Neuronal stem cell (in vitro differentiated cells): ENCODE results near the gene RAB3GAP1.

ENCODE experiments used
- DNase-seq: peaks from one replicate; pipeline ENCODE4 v3.0.0-alpha.2; 2013; ENCODE audit warnings: low spot score
- H2AFZ ChIP-seq: one replicate; pipeline ENCODE4 v1.6.1; 2013; ENCODE audit warnings: mild to moderate bottlenecking, low read length, inconsistent platforms
- H2AK5ac ChIP-seq: 2 replicates; pipeline ENCODE4 v1.6.1; 2013; ENCODE audit warnings: low read depth, mild to moderate bottlenecking, inconsistent platforms, low read length, moderate library complexity, mixed read lengths
- H2BK120ac ChIP-seq: 2 replicates; pipeline ENCODE4 v1.6.1; 2013; ENCODE audit warnings: low read depth, mild to moderate bottlenecking, inconsistent platforms, low read length, moderate library complexity, mixed read lengths
- H2BK12ac ChIP-seq: one replicate; pipeline ENCODE4 v1.6.1; 2013; ENCODE audit warnings: low read length, inconsistent platforms
- H2BK15ac ChIP-seq: 2 replicates; pipeline ENCODE4 v1.6.1; 2013; ENCODE audit warnings: mild to moderate bottlenecking, low read length, inconsistent platforms, mixed read lengths
- H2BK5ac ChIP-seq: one replicate; pipeline ENCODE4 v1.6.1; 2013; ENCODE audit warnings: inconsistent platforms, mild to moderate bottlenecking, low read length, moderate library complexity
- H3K14ac ChIP-seq: one replicate; pipeline ENCODE4 v1.6.1; 2013; ENCODE audit warnings: low read length, inconsistent platforms
- H3K18ac ChIP-seq: 2 replicates; pipeline ENCODE4 v1.6.1; 2013; ENCODE audit warnings: low read length, inconsistent platforms
- H3K23ac ChIP-seq: 2 replicates; pipeline ENCODE4 v1.6.1; 2013; ENCODE audit warnings: low read depth, mild to moderate bottlenecking, mixed read lengths, low read length, inconsistent platforms; ENCODE audit not compliant: poor library complexity
- H3K27ac ChIP-seq: replicated peaks from 3 replicates; pipeline ENCODE4 v1.5.1; 2013; ENCODE audit warnings: low read length, inconsistent platforms
- H3K27me3 ChIP-seq, 3 experiments: 2 replicates each; pipeline ENCODE4 v1.6.1; 2013; ENCODE audit warnings: low read length in 3 of 3, mild to moderate bottlenecking in 2 of 3, inconsistent platforms in 1 of 3, low read depth in 1 of 3, mixed read lengths in 1 of 3, moderate library complexity in 1 of 3; ENCODE audit not compliant: control insufficient read depth in 3 of 3, insufficient read depth in 3 of 3
- H3K36me3 ChIP-seq, 2 donors: replicated peaks in 1 of 2; 2 replicates each; pipeline ENCODE4 v1.6.1; 2013; ENCODE audit warnings: low read length in 2 of 2; ENCODE audit not compliant: control insufficient read depth in 2 of 2, insufficient read depth in 2 of 2
- H3K4ac ChIP-seq: 2 replicates; pipeline ENCODE4 v1.6.1; 2013; ENCODE audit warnings: inconsistent platforms, mild to moderate bottlenecking, low read length, moderate library complexity
- H3K4me1 ChIP-seq, 2 donors: 1 replicate in 1 of 2; 2 replicates in 1 of 2; pipeline ENCODE4 v1.6.1; 2013; ENCODE audit warnings: low read length in 2 of 2, low read depth in 1 of 2; ENCODE audit not compliant: control insufficient read depth in 2 of 2, insufficient read depth in 1 of 2
- H3K4me2 ChIP-seq: one replicate; pipeline ENCODE4 v1.6.1; 2013; ENCODE audit warnings: mild to moderate bottlenecking, low read length, inconsistent platforms; ENCODE audit not compliant: insufficient read depth, poor library complexity, severe bottlenecking
- H3K4me3 ChIP-seq, 2 donors: 2 replicates each; pipeline ENCODE4 v1.5.1; 2013; ENCODE audit warnings: low read length in 2 of 2, mild to moderate bottlenecking in 2 of 2, inconsistent platforms in 1 of 2, moderate library complexity in 1 of 2
- H3K79me1 ChIP-seq: one replicate; pipeline ENCODE4 v1.6.1; 2013; ENCODE audit warnings: low read depth, mild to moderate bottlenecking, inconsistent platforms, low read length, moderate library complexity
- H3K9ac ChIP-seq: one replicate; pipeline ENCODE4 v1.6.1; 2013; ENCODE audit warnings: mild to moderate bottlenecking, low read depth, low read length, inconsistent platforms; ENCODE audit not compliant: poor library complexity
- H3K9me3 ChIP-seq, 2 donors: replicated peaks in 1 of 2; 2 replicates each; pipeline versions ENCODE3 to v1.6.1; 2013; ENCODE audit warnings: low read length in 2 of 2, mild to moderate bottlenecking in 2 of 2, inconsistent platforms in 1 of 2, low read depth in 1 of 2, mixed read lengths in 1 of 2, moderate library complexity in 1 of 2; ENCODE audit not compliant: control insufficient read depth in 2 of 2, insufficient read depth in 1 of 2
- H4K8ac ChIP-seq: one replicate; pipeline ENCODE4 v1.6.1; 2013; ENCODE audit warnings: low read depth, mild to moderate bottlenecking, inconsistent platforms, low read length, moderate library complexity
- H4K91ac ChIP-seq: one replicate; pipeline ENCODE4 v1.6.1; 2013; ENCODE audit warnings: low read length, low read depth, mild to moderate bottlenecking, inconsistent platforms; ENCODE audit not compliant: poor library complexity
- WGBS, 2 donors: extraction: QIAGEN DNeasy Blood & Tissue Kit; methylation state at CpG; one replicate each; pipeline ENCODE4 v1.1.7; 2013; ENCODE audit warnings: missing lambda C conversion rate in 2 of 2, mixed read lengths in 1 of 2; ENCODE audit not compliant: insufficient read length in 2 of 2, insufficient replicate concordance in 1 of 2; ENCODE audit errors: extremely low coverage in 2 of 2; 5-methylcytosine and 5-hydroxymethylcytosine counted together

RAB3GAP1 gene

GRCh38 chr2:135187270-135187669, 135.2 kb downstream of the RAB3GAP1 start:
- no peak overlapping the region for H2BK120ac ChIP-seq
- H3K4me3 ChIP-seq: no peak overlapping the region
- no peak overlapping the region for H3K18ac ChIP-seq
- H2BK12ac ChIP-seq: no peak overlapping the region
- no peak overlapping the region for H4K91ac ChIP-seq
- H3K9ac ChIP-seq: no peak overlapping the region
- H2AK5ac ChIP-seq: no peak overlapping the region
- no peak overlapping the region for H3K4me2 ChIP-seq
- H2BK5ac ChIP-seq: no peak overlapping the region
- H3K27me3 ChIP-seq: no peaks in the 10 kb centered on the region
- no peak for DNase-seq
- H3K36me3 ChIP-seq: no peaks in the 10 kb centered on the region
- no peak overlapping the region for H3K27ac ChIP-seq
- H2BK15ac ChIP-seq: no peak overlapping the region
- H3K9me3 ChIP-seq: peaks cover 0 to 2% of the 10 kb centered on the region in 2 donors
- peaks cover 0 to 2% of the 10 kb centered on the region in 2 donors for H3K4me1 ChIP-seq
- no peak overlapping the region for H4K8ac ChIP-seq
- H2AFZ ChIP-seq: no peak overlapping the region
- no peak overlapping the region for H3K23ac ChIP-seq
- H3K4ac ChIP-seq: no peak overlapping the region
- no peaks in the 10 kb centered on the region for H3K79me1 ChIP-seq
- no CpG with 5 or more reads among the region's 3 CpGs for WGBS, 2 donors
- H3K14ac ChIP-seq: no peak overlapping the region

GRCh38 chr2:135189148-135189547, 137.1 kb downstream of the RAB3GAP1 start:
- no peak overlapping the region for H3K23ac ChIP-seq
- H3K79me1 ChIP-seq: no peaks in the 10 kb centered on the region
- H3K27me3 ChIP-seq: no peaks in the 10 kb centered on the region
- no peak overlapping the region for H3K4me2 ChIP-seq
- H3K4me3 ChIP-seq: no peak overlapping the region
- no peak overlapping the region for H3K4ac ChIP-seq
- no peak overlapping the region for H3K27ac ChIP-seq
- H4K8ac ChIP-seq: no peak overlapping the region
- H4K91ac ChIP-seq: no peak overlapping the region
- H3K36me3 ChIP-seq: no peaks in the 10 kb centered on the region
- DNase-seq: no peak
- H2AK5ac ChIP-seq: no peak overlapping the region
- no peaks in the 10 kb centered on the region for H3K4me1 ChIP-seq
- no peak overlapping the region for H2BK120ac ChIP-seq
- WGBS, 2 donors: no CpG with 5 or more reads among the region's 1 CpG
- H3K14ac ChIP-seq: no peak overlapping the region
- H2BK15ac ChIP-seq: no peak overlapping the region
- H3K9ac ChIP-seq: no peak overlapping the region
- H3K18ac ChIP-seq: no peak overlapping the region
- peaks cover 0 to 2% of the 10 kb centered on the region in 2 donors for H3K9me3 ChIP-seq
- H2BK12ac ChIP-seq: no peak overlapping the region
- no peak overlapping the region for H2BK5ac ChIP-seq
- H2AFZ ChIP-seq: no peak overlapping the region

- Histone ChIP-seq H2AFZ (no peak overlapping the region), H3K23ac (no peak overlapping the region), H3K36me3 (no peaks in the 10 kb centered on the region), H3K4ac (no peak overlapping the region), H3K18ac (no peak overlapping the region), H4K91ac (no peak overlapping the region), H2AK5ac (no peak overlapping the region), H3K9ac (no peak overlapping the region), H3K9me3 (peaks cover 0 to 2% of the 10 kb centered on the region in 2 donors), H2BK5ac (no peak overlapping the region), H3K27ac (no peak overlapping the region), H3K4me1 (no peaks in the 10 kb centered on the region), H3K79me1 (no peaks in the 10 kb centered on the region), H4K8ac (no peak overlapping the region), H3K4me2 (no peak overlapping the region), H2BK15ac (no peak overlapping the region), H3K14ac (no peak overlapping the region), H2BK12ac (no peak overlapping the region), H3K4me3 (no peak overlapping the region), H3K27me3 (no peaks in the 10 kb centered on the region), H2BK120ac (no peak overlapping the region)
- no peak for DNase-seq
These were observed 138.7 kb downstream of the RAB3GAP1 start for GRCh38 chr2:135190799-135191198.

GRCh38 chr2:135198481-135198880, 146.4 kb downstream of the RAB3GAP1 start:
- Histone ChIP-seq H4K8ac (no peak overlapping the region), H3K4me2 (no peak overlapping the region), H3K4ac (no peak overlapping the region), H3K36me3 (peaks cover 0 to 24% of the 10 kb centered on the region in 2 donors), H2AFZ (no peak overlapping the region), H3K18ac (no peak overlapping the region), H3K4me3 (no peak overlapping the region), H3K14ac (no peak overlapping the region), H3K79me1 (no peaks in the 10 kb centered on the region), H3K4me1 (no peaks in the 10 kb centered on the region), H2BK5ac (no peak overlapping the region), H3K23ac (no peak overlapping the region), H3K27me3 (no peaks in the 10 kb centered on the region), H2BK15ac (no peak overlapping the region), H2AK5ac (no peak overlapping the region), H2BK120ac (no peak overlapping the region), H2BK12ac (no peak overlapping the region), H3K27ac (no peak overlapping the region), H3K9me3 (no peaks in the 10 kb centered on the region), H4K91ac (no peak overlapping the region), H3K9ac (no peak overlapping the region)
- WGBS, 2 donors: no CpG with 5 or more reads among the region's 3 CpGs
- DNase-seq: no peak
